Left renal pelvis (tissue), 4 donors: Measurements from ENCODE around the gene CFL1. TPM values are rescaled to one million over a fixed set of nuclear protein-coding genes. Genes with fewer than 3 reads are reported as not detected.

Experiments
- DNase-seq, 4 donors: peaks; one replicate each; pipeline ENCODE4 v3.0.0-alpha.2; 2013; ENCODE audit warnings: low read depth in 4 of 4, low spot score in 3 of 4
- polyA plus RNA-seq, 4 donors: library from polyadenylated mRNA; unstranded; fragments of 120-200 nt; gene quantifications; one replicate each; pipeline ENCODE4 v1.2.1, GENCODE V29; 2013; ENCODE audit not compliant: insufficient read length in 4 of 4

The CFL1 gene
- polyA plus RNA-seq, 4 donors = 672 to 810 (median 730) TPM

GRCh38 chr11:65888163-65888814 lies 30.3 kb upstream of the CFL1 start, which contains the start of gene FIBP:
Gene FIBP (minus strand): TSS chr11:65888471. CDS start chr11:65888418, 53 bp downstream.
- peak; percentile 89 to 94 (median 92) for DNase-seq

- DNase-seq = no peak
Measured at GRCh38 chr11:65887723-65888162, 29.8 kb upstream of the CFL1 start.

DNA sequence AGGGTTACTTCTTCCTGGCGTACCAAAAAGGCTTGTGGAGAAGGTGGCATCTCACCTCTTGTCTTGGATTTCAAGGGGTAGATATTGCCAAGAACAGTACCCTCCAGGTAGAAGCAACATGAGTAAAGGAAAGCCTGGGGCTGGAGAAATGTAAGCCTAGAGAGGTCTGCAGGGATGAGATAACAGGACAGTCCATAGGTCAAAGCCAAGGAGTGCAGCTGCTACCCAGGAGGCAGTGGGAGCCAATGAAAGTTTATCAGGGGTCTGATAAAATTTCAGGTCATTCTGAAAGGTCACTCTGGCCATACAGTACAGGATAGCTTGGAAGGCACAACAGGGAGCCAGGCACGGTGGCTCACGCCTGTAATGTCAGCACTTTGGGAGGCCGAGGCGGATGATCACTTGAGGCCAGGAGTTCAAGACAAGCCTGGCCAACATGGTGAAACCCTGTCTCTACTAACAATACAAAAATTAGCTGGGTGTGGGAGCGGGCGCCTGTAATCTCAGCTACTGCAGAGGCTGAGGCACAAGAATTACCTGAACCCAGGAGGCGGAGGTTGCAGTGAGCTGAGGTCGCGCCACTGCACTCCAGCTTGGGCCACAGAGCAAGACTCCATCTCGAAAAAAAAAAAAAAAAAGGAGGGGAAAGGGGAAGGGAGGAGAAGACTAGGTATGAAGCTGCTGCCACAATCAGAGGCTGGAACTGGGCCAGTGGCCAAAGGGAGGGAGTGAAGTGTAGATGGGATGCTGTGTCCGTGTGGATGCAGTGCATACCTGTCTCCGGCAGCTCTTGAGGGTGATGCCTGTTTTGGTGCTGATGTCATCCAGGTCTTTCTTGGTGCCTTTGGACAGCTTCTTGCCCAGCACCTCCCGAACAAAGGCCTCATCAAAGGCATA lies 29.1 kb upstream of the CFL1 start:
- no peak for DNase-seq

DNA sequence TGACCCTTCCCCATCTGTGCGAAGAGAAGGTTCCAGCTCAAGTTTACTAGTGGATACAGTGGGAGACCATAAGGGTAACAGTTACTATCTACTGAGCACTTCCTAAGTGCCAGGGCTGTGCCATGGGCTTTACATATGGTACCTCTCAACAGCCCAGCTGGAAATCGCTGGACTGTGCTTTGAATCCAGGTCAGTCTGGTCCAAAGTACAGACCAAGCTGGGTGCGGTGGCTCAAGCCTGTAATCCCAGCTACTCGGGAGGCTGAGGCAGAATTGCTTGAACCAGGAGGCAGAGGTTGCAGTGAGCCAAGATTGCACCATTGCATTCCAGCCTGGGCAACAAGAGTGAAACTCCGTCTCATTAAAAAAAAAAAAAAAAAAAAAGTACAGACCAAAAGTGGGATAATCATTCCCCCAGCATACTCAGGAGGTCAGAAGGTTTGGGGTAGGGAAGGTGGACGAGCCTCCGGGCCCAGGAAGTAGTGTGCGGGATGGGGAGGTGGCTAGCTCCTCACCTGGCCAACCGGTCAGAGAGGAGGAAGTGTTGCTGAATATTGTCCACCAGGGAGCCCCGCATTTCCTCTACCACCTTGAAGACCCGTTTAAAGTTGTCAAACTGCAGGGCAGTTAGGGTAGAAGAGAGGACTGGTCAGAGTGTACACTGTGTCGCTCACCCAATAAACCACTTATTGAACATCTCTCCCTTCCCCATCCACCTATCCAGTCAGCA lies 28.0 kb upstream of the CFL1 start:
- DNase-seq = no peak

GRCh38 chr11:65885231-65885630 lies 27.3 kb upstream of the CFL1 start:
- no peak for DNase-seq

- DNase-seq = no peak
Measured at GRCh38 chr11:65884716-65885092, 26.7 kb upstream of the CFL1 start.

DNA sequence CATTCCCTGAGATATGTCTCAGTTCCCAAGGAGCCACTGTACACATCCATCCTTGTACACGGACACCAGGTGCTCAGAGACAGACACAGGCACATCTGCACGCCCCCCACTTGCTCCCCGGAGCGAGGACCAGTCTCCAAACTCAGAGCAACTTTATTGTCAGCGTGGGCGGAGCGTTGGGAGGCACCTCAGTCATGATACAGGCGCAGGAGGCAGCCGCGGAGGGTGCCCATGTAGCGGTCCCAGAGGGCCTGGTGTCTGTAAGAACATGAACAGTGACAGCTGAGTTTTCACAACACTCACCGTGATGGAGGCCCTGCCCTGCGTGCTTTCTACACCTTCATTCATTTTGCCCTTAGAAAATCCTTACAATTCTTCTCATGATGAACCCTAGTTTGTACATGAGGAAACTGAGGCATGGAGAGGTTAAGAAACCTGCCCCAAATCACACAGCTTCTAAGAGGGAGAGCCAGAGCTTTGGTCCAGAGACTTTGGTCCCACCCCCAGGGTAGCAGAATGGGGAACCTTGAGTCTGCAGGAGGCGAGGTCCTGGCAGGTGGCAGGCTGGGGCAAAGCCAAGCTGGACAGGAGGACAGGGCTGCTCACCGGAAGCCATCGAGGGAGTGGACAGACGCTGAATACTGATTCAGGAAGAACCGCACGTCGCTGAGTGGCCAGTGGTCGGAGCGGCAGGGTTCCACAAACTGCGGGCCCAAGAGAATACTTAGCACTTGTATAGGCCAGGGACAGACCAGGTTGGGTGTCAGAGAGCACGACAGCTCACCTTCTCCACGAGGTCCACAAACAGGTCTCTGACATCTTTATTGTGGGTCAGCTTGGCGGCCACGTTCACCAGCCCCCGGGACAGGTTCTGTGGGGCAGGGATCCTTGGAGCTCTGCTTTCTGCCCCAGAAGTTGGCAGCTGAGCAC lies 26.1 kb upstream of the CFL1 start:
- DNase-seq = no peak

GRCh38 chr11:65883058-65883761 lies 25.2 kb upstream of the CFL1 start:
- no peak for DNase-seq

GRCh38 chr11:65882120-65883057 lies 24.4 kb upstream of the CFL1 start:
- no peak for DNase-seq

- DNase-seq = no peak
Measured at GRCh38 chr11:65880844-65881421, 23.0 kb upstream of the CFL1 start.

GRCh38 chr11:65880027-65880426 lies 22.0 kb upstream of the CFL1 start:
- no peak for DNase-seq

- no peak for DNase-seq
Measured at GRCh38 chr11:65879617-65880016, 21.6 kb upstream of the CFL1 start, which contains the start of gene CTSW. Gene CTSW (plus strand): TSS chr11:65879837. CDS start chr11:65879855, 18 bp downstream.

DNA sequence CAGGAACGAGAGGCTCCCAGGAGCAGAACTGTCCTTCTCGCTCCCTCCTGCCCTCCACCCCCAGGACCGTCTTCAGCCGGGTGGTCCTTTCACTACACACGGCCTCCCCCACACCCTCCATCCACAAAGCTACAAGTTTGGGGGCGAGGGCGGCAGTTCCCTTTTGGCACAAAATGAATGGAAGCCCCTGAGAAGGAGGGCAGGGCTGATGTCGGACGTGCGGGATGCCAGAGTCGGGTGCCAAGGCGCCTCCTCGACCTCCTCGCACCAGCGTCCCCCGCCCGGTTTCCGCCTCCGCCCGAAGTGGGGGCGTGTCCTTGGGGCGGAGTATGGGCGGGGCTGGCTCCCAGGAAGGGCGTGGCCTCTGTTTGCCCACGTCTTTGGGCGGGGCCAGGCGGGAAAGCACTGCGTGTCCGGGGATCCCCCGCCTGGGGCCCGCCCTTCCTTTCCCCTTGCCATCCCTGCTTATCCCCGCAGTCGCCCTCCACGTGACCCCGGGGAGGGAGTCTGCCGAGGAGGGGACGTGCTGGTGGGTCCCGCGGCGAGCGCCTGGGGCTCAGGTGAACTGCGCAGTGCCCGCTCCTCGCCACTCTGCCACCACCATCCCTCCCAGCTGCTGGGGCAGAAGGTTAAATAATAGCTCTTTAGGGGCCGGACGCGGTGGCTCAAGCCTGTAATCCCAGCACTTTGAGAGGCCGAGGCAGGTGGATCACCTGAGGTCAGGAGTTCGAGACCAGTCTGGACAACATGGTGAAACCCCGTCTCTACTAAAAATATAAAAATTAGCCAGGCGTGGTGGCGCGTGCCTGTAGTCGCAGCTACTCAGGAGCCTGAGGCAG lies 15.6 kb upstream of the CFL1 start:
- peak in 3 of 4 donors; percentile 79 to 86 (median 80) for DNase-seq

DNA sequence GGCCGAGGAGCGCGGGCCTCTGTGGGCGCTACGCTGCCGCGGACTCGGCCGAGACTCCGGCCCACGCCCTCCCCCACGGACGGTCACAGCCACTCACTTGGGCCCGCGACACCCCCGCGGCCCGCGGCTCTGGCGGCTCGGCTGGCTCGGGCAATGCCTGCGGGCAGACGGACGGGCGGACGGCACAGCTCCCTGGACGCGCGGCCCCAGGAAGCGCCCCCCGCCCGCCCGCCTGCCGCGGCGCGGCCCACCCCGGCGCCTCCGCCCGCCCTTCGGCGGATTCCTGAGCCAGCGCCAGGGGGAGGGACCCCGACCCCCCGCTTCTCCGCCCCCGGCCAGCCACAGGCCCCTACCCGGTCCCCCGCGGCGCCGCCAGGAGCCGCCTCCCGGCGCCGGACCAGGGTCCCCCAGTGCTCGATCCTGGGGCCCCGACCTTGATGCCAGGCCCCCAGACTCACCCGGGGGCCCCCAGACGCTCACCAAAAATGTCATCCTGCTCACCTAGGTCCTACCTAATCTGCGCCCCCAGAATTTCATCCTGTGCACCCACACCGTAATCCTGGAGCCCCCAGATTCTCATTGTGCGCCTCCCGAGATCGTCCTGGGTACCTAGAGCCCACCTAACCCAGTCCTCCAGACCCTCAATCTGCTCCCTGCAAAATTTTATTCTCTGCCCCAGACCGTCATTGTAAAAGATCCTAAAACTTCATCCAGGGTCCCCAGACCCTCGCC lies 14.8 kb upstream of the CFL1 start, which contains the start of gene EFEMP2:
EFEMP2 (minus strand) TSS at position 215 of the 732 bp plus-strand sequence. CDS start 446 bp downstream, outside the sequence.
- DNase-seq = no peak

DNA sequence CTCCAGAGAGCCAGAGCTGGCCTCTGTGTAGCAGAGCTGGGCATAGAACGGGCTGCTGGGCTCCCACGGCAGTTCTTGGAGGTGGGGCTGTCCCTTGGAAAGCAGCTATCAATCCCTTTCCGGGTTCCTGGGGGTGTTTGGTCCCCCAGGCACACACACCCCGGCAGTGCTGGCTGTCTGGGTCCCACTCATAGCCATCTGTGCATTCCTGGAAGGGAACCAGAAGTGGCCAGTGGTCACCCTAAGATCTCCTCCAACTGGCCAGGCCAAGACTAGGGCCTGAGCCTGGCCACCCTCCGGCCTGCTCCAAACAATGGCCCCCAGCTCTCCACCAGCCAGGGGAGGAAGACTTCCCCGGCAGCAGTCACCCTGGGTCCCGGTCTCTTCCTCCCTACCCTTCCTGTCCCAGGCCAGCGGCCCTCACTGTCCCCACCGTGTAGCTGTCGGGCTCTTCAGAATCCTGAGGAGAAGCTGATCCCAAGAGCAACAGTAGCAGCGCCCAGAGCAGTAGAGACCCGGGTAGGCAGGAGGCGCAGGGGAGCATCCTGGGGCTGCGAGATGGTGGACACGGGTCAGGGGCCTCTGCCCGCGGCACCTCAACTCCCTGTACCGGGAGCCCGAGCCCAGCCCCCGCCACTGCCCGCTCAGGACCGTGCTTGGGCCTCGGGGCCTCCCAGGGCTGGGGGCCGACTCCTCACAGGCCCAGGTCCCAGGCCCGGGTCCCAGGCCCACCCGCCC lies 14.0 kb upstream of the CFL1 start:
- DNase-seq = no peak
